Lower leg skin (tissue), 4 donors: ENCODE results near the gene RPP30. TPM values are rescaled to one million over a fixed set of nuclear protein-coding genes. Genes with fewer than 3 reads are reported as not detected.

Experiments
- DNase-seq, 2 donors: peaks; one replicate each; pipeline ENCODE4 v3.0.0-alpha.2; 2019; ENCODE audit warnings: low spot score in 2 of 2
- H3K4me3 ChIP-seq: fragments of 200-600 bp; sonication (generic); 2 replicates; pipeline ENCODE4 v1.5.1; 2017; ENCODE audit warnings: mild to moderate bottlenecking, low read depth; ENCODE audit not compliant: poor library complexity, severe bottlenecking
- POLR2A ChIP-seq, 2 donors: fragments of 450-650 bp; IDR thresholded peaks; one replicate each; pipeline ENCODE4 v1.6.1; 2016 to 2017; ENCODE audit warnings: antibody characterized with exemption in 2 of 2, mild to moderate bottlenecking in 1 of 2, moderate library complexity in 1 of 2
- WGBS, 2 donors: methylation state at CpG; one replicate each; pipeline ENCODE4 v1.1.5; 2018; 5-methylcytosine and 5-hydroxymethylcytosine counted together
- intact Hi-C: fragments of 100-400 bp; cut with DNase I; formaldehyde crosslinking; loops from one replicate; pipeline ENCODE4 v1.15.0; 2023; ENCODE audit warnings: low total_unique reads
- total RNA-seq, 4 donors: library from RNA; depleted of rRNA; stranded (reverse); fragments of >200 nt; gene quantifications; one replicate each; pipeline ENCODE4 v1.1.0, GENCODE V29; 2016
- TF ChIP-seq, protein P1 (sequence below), 3 donors: fragments of 450-650 bp; IDR thresholded peaks; one replicate each; pipeline ENCODE4 v1.5.1; 2016; ENCODE audit warnings: antibody characterized with exemption in 3 of 3, mild to moderate bottlenecking in 3 of 3, moderate library complexity in 2 of 3

Gene RPP30
- total RNA-seq, result 10 to 100 TPM; 24.9 to 39.8 (median 28.3) TPM

DNA sequence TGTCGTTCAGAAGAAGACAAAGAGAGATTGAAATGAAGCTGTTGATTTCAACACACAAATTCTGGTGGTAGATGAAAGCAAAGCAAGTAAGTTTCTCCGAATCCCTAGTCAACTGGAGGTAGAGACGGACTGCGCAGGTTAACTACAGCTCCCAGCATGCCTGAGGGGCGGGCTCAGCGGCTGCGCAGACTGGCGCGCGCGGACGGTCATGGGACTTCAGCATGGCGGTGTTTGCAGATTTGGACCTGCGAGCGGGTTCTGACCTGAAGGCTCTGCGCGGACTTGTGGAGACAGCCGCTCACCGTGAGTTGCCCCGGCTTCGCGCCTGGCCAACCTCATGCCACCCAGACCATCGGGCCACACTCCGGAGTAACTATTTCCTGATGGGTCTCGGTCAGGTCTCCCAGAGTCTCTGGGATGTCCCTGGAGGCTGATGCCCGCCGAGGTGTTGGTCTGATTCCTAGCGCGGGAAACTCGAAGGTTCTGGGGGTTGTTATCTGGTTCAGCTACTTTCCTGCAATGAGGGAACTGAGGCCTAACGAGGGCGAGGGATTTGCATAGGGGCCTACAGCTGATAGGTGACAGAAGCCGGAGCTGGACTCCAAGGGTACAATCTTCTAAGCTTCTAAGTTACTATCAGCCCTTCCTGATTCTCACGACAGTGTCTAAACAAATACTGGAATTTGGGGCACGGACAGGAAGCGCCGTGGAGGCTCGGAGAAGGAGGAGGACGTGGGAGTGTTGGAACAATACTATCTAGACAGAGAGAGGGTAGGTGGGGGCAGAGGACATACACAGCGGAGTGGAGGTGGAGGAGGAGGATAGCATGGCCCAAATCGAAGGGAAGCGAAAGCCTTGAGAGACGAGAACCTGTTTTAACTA, at the start of gene RPP30:
Gene RPP30 (plus strand): TSS at position 209 of the 882 bp plus-strand sequence. CDS start 13 bp downstream, at position 222.
- TF ChIP-seq, protein P1, sequence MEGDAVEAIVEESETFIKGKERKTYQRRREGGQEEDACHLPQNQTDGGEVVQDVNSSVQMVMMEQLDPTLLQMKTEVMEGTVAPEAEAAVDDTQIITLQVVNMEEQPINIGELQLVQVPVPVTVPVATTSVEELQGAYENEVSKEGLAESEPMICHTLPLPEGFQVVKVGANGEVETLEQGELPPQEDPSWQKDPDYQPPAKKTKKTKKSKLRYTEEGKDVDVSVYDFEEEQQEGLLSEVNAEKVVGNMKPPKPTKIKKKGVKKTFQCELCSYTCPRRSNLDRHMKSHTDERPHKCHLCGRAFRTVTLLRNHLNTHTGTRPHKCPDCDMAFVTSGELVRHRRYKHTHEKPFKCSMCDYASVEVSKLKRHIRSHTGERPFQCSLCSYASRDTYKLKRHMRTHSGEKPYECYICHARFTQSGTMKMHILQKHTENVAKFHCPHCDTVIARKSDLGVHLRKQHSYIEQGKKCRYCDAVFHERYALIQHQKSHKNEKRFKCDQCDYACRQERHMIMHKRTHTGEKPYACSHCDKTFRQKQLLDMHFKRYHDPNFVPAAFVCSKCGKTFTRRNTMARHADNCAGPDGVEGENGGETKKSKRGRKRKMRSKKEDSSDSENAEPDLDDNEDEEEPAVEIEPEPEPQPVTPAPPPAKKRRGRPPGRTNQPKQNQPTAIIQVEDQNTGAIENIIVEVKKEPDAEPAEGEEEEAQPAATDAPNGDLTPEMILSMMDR (IDR thresholded peaks at IDR 0.05), result no peak
- no peak for TF ChIP-seq POLR2A (IDR thresholded peaks at IDR 0.05)
- 0 to 1% methylated on average over 35 to 42 of the region's 43 CpGs for WGBS, 2 donors
- intact Hi-C loops, result no loop called here
- DNase-seq, result peak; percentile 86 to 97
- H3K4me3 ChIP-seq, result peak within 1 kb of the TSS; percentile 88

- TF ChIP-seq, protein P1 (IDR thresholded peaks at IDR 0.05), result no peak
- TF ChIP-seq POLR2A (IDR thresholded peaks at IDR 0.05), result no peak
- no peak for DNase-seq
- WGBS, 2 donors, result 73 to 83% methylated on average over 1 of the region's 1 CpG
- H3K4me3 ChIP-seq, result no peak overlapping the region
- intact Hi-C loops, result no loop called here
Observed at GRCh38 chr10:90822508-90822907, 49.3 kb upstream of the RPP30 start.

DNA sequence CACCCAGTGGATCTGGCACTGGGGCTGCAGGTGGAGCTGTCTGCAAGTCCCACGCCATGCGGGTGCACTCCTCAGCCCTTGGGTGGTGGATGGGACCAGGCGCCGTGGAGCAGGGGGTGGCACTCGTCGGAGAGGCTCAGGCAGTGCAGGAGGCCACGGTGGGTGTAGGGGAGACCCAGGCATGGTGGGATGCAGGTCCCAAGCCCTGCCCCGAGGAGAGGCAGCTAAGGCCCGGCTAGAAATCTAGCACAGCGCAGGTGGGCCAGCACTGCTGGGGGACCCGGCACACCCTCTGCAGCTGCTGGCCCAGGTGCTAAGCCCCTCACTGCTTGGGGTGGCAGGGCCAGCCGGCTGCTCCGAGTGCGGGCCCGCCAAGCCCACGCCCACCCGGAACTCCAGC, 39.7 kb upstream of the RPP30 start:
- TF ChIP-seq, protein P1 (IDR thresholded peaks at IDR 0.05), result no peak
- TF ChIP-seq POLR2A (IDR thresholded peaks at IDR 0.05), result no peak
- DNase-seq, result no peak
- intact Hi-C loops, result no loop called here
- no peak overlapping the region for H3K4me3 ChIP-seq
- 89 to 93% methylated on average over 12 to 13 of the region's 17 CpGs for WGBS, 2 donors

- intact Hi-C loops, result no loop called here
- TF ChIP-seq, protein P1 (IDR thresholded peaks at IDR 0.05), result no peak
- no peak for TF ChIP-seq POLR2A (IDR thresholded peaks at IDR 0.05)
- no peak for DNase-seq
- H3K4me3 ChIP-seq, result no peak overlapping the region
- WGBS, 2 donors, result 71 to 73% methylated on average over 3 of the region's 3 CpGs
Observed at GRCh38 chr10:90834326-90834725, 37.4 kb upstream of the RPP30 start.

GRCh38 chr10:90837486-90837885, 34.3 kb upstream of the RPP30 start:
- DNase-seq, result no peak
- H3K4me3 ChIP-seq, result no peak overlapping the region
- 57 to 62% methylated on average over 1 of the region's 1 CpG for WGBS, 2 donors
- intact Hi-C loops, result no loop called here
- TF ChIP-seq POLR2A (IDR thresholded peaks at IDR 0.05), result no peak
- TF ChIP-seq, protein P1 (IDR thresholded peaks at IDR 0.05), result no peak
